Amniotic epithelial cell (primary cell): ENCODE data around the gene FIS1.

Experiments used
- DNase-seq: peaks from one replicate; pipeline ENCODE4 v3.0.0-alpha.2; 2010; ENCODE audit warnings: low read depth

Gene FIS1

DNA sequence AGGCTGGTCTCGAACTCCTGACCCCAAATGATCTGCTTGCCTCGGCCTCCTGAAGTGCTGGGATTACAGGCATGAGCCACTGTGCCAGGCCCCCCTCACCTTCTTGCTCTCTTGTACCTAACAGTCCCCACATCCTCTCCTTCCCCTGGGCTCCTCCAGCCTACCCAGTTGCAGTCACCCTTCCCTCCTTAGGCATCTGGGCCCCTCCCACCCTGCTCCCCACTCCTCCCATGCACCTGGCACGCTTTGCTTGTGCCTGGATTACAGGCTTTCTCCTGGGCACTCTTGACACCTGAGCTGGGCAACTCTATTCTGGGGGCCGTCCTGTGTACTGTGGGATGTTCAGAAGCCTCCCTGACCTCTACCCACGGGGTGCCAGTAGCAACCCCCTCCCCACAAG is 10.2 kb downstream of the FIS1 start:
- DNase-seq = no peak

DNA sequence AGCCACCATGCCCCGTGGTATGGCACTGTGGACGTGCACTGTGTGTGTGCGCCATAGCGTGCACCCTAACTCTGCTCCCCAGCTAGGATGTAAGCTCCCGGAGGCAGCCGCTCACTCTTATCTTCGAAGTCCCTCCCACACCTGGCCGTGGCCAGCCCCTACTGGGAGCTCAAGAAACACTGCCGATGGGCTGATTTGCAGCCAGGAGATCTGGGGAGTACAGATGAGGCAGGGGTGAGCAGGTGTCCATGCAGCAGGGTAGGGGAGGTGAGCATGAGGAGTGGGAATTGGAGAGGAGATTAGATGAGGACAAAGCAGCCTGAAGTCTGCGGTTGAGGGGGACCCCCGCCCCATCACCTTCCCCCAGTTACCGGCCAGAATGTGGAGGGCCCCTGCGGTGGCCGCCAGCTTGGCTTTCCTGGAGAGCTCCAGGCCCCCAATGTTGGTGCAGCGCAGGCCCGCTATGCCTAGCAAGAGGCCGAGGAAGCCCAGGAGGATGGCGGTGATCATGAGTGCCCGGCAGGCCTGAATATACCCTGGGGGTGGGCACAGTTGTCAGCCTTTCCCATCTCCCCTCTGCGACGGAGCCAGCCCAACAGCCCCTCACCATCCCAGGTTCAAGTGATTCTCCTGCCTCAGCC is 10.9 kb downstream of the FIS1 start:
- DNase-seq = no peak

DNA sequence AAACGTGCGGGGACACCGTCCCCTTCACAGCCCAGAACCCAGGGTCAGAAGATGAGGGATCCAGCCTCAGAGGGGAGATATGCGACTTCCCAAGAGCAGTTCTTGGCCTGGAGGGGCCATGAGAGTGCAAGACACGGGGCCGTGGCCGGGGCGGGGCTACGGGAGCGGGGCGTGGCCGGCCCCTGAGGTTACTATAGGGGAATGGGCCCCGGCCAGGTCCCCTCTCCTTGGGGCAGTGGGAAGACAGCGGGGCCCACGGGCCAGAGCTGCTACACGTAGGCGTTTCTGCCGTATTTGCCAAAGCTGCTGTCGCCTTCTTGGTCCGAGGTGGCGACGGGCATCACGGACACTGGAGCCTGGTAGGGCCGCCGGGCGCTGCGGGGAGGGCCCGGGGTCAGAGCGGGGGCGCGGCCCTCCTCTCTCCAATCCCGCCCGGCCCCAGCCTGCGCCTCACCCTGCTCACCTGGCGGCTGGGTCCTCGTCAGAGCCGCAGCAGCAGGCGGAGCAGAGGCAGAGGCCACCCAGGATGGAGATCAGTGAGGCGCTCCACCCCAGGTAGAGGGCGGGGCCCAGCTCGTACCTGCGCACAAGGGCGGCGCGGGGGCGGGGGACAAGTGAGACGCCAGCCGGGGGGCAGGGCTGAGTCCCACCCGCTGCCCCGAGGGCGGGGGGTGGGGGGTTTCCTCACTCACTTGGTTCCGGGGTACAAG is 12.6 kb downstream of the FIS1 start:
- DNase-seq = no peak

DNA sequence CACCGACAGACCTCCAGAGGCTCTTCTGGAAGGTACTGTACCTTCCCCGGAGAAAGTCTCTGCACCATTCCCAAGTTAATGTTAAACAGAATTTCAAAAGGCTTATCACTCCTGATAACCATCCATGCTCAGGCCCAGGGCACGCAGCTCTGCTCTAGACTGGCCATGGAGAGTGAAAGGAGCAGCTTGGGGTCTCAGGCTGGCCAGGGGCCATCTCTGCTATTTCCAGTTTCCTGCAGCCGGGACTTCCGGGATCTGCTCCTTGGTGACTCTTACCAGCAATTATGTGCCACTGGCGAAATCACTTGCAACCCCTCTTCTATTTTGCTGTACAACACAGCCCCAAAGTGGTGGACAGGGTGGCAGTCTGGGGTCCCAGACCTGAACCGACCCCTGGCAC is 13.2 kb downstream of the FIS1 start:
- DNase-seq = no peak

DNA sequence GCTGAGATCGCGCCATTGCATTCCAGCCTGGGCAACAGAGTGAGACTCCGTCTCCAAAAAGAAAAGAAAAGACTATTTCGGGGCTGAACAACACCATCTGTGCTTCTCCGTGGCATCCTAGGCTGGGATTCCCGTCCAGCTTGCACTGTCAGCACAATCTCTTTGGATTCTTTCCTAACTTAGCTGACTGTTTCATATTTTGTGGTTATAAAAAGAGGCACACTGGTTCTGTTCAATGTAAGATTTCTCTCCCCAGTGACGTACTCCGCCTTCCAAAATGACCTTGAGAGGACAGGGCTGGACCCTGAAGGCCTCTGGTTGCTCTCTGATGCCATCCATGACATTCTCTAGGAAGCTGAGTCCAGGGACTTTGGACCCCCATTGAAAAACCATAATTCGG is 18.2 kb downstream of the FIS1 start:
- DNase-seq = peak; percentile 71

DNA sequence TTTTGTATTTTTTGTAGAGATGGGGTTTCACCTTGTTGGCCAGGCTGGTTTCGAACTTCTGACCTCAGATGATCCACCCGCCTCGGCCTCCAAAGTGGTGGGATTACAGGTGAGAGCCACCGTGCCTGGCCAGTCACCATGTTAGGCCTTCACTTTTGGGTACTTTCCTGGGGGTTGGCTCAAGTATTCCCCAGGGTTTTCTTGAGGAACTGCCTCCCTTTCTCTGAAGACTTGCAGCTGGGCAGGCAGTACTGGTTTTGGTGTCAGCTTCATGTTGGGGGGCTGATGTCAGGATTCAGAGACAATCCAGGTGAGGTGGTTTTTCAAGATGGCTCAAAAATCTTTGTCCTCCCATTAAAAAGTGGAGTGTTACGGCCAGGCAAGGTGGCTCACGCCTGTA is 19.2 kb downstream of the FIS1 start:
- no peak for DNase-seq

DNA sequence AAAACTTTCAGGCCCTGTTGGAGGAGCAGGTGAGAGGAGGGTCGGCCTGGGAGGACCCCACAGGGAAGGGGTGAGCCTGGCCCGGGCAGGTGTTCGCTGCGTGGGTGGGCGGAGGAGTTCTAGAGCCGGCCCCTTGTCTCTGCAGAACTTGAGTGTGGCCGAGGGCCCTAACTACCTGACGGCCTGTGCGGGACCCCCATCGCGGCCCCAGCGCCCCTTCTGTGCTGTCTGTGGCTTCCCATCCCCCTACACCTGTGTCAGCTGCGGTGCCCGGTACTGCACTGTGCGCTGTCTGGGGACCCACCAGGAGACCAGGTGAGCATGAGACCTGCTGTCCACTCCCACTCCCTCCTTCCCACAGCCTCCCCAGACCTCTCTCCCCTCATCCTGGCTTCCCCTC is 21.4 kb downstream of the FIS1 start:
- DNase-seq = no peak

DNA sequence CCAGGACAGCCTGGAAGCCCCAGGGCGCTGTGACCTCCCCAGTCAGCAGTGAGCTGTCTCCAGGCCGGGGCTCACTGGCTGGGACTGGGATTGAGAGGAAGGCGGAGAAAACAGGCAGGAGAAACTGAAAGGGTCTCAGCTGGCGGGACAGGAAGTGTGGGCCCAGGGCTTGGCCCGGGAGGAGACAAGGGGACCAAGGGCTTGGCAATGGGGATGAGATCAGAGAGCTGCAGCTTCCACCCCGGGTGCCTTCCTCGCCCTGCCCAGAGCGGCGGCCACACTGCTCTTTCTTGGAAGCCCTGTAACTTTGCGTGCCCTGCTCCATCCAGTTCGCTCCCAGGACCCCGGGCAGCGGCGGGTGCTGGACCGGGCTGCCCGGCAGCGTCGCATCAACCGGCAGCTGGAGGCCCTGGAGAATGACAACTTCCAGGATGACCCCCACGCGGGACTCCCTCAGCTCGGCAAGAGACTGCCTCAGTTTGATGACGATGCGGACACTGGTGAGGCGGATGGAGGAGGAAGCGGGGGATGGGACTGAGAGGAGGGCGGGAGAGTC is 22.5 kb downstream of the FIS1 start:
- no peak for DNase-seq

DNA sequence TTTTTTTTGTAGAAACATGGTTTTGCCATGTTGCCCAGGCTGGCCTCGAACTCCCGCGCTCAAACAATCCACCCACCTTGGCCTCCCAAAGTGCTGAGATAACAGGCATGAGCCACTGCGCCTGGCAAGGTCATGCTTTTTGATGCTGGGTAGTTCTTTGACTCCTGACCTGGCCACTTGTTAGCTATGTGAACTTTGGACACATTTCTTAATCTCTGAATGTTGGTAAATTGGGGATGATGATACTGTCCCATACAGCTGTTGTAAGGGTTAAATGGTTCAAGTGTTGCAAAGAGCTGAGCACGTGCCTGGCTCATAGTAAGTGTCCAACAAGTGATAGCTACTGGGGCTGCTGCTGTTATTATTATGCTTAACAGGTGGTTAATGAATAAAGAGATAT is 24.6 kb downstream of the FIS1 start:
- DNase-seq = no peak

DNA sequence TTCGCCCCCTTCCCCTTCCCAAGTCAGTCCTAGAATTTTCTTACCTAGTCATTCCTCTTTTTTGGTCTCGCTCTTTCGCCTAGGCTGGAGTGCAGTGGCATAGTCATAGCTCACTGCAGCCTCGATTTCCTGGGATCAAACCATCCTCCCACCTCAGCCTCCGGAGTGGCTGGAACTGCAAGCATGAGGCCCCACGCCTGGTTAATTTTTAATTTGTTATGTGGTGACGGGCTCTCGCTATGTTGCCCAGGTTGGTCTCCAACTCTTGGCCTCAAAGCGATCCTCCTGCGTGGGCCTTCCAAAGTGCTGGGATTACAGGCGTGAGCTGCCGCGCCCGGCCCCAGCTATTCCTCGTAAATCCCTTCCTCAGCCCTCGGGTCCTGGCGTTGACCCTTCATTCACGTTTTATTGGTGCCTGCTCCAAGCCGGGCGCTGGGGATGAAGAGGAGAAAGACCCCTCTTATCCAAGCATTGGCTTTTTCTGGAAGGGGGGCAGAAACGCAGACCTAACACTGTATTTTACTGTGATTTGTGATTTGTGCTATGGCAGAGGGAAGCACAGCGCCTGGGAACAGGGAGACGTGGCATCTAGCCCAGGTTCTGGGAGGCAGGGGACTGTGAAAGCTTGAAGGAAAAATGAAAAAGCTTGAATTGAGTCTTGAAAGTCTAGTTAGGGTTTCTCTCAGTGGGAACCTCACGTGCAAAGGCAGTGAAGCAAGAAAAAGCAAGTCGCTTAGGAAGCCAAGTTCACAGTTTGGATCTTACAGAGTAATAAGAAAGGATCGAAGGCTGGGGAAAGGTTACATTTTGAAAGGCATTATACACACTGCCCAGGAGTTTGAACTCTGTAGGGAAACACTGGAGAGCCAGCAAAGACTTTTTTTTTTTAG is 26.4 kb downstream of the FIS1 start:
- no peak for DNase-seq

DNA sequence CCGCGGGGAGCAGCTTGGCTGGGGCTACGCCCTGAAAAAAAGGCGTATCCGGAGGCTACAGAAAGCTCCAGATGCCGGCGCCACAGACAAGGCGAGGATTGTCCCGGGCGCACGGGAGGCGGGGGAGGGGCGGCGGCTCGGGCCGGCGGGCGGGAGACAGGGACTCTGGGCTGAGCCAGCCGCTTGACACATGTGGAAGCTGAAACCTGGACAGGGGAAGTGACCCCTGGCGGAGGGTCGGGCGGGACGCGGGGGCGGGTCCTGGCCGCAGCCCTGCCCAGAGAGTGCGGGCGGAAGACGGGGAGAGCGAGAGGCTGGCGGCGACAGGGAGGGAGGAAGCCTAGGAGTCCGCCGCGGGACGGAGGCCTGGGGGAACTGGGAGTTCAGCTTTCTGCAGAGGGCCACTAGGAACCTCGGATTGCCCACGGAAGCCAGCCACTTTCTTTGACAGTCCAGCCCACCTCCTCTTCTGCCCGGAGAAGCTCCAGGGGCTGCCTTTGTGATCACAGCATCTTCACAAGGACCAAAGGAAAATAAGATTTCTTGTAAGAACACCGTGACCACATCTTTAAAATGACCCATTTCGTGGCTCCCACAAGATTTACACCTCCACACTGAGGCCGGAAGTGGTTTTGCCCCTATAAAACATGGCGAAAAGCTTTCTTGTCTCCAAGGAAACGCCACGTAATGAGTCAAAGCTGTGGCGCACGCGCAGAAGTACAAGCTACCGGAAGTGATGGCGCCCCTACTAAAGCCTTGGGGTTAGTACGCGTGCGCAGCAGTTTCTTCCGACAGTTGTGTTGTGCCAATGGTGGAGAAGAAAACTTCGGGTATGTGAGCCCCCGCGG is 27.3 kb downstream of the FIS1 start, which contains the start of the genes PLOD3 and ZNHIT1:
Gene PLOD3, minus strand, starts transcription at position 194 of the 848 bp plus-strand sequence. CDS start 307 bp downstream, outside the sequence.
Gene ZNHIT1, plus strand, starts transcription at position 778 of the 848 bp plus-strand sequence. Its CDS starts 31 bp downstream, at position 809.
- peak; percentile 94 for DNase-seq

DNA sequence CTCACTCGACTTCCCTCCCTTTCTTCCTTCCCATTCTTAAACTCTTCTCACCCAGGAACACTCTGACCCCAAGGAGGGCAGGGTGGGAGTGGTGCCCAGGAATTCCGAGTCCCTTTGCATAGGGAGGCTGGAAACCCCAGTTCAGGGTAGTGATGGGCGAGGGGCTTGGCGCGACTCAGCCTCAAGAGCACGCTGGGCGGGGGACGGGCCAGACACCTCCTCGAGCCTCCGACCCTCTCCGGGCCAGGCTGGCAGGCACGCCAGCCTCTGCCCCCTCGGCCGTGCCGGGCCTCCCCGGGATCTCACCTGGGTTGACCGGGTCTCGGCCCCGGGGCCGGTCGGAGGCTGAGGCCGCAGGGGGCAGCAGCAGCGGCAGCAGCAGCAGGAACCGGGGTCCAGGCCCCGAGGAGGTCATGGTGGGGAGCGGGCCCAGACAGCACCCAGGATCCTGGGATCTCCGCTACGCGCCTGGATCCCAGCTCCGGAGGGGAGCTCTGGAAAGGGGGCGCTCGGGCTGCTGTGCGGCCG is 28.0 kb downstream of the FIS1 start:
- DNase-seq = no peak

DNA sequence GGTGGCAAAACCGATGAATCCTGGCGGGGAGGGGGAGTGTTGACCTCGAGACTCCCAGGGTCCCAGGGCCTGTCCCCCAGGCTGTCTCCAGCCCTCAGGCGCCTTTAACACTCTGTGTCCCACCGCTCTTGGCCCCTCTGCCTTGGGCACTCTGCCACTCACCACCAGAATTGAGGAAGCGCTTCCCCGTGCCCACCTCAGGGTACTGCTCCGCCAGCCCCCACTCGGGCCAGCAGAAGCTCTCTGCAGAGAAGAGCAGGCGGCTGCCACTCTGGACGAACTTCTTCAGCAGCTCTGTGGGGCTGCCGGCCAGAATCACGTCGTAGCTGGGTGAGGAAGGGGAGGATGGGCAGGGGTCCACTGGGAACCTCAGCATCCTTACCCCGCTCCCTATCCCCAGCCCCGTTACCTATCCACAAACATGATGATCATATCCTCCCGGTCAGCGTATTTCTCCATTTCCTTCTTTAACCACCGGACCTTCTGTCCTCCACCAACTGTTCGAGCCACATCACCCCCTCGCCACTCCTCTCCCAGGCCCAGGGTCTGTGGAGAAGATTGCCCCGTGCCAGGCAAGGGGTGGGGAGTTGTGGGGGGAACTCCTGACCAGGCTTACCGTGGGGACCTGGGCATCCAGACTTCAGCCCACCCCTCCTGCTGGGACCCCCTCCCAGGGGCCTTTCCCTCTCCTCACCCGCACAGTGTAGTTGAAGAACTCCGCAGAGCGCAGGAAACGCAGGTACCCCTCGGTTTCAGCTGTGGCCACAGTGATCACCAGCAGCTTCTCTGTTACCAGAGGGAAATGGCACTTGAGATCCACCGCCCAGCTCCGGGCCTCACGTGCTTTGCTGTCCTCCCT is 28.7 kb downstream of the FIS1 start:
- no peak for DNase-seq

DNA sequence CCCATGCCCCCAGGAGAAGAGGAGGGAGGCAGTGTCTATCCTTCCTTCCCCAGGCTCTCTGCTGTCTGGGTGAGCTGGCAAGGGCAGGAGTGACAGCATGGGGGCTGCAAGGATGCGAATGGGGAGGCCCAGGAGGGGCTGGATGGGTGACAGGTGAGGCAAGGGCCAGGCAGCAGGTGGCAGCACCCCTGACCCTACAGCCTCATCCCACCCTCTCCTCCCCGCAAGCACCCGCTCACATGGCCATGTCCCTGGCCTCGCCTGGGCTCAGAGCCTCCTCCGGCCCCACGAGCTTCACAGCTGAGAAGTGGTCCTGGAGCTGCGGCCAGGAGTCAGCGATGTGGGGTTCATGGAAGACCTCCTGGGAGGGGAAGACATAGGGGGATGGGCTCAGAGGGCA is 32.9 kb downstream of the FIS1 start:
- DNase-seq = no peak

DNA sequence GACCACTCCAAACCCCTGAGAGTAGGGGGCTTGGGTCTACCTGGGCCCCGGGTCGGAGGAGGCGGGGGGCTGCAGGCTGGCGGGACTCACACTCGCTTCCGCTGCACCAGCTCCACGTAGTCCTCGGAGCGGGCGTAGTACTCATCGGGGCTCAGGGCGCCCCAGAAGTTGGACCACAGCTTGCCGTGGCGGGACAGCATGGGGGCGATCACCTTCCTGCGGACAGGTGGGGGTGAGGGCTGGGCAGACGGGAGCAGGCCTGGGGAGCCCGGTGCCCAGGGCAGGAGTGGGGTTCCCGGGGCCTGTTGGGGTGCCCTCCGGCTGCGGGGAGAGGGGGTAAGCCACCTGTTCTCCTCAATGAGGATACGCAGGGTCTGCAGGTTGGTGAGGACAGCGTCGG is 33.4 kb downstream of the FIS1 start:
- DNase-seq = no peak

DNA sequence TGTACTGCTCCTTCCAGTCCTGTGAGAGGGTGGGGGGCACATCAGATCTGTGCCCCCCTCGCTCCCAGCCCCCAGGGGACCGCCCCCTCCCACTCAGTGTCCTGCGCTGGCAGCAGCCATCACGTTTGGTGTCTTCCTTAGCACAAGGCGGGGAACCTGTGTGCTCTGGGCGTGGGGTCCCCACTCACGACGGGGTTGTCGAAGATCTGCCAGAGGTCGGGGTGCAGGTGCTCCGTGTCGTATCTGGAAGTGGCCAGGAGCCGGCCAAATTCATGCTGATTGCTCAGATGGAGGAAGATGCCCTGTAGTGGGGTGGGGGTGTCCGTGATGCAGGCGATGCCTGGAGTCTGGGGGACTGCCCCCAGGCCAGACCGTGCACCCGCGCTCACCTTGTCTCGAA is 34.7 kb downstream of the FIS1 start:
- DNase-seq = no peak

DNA sequence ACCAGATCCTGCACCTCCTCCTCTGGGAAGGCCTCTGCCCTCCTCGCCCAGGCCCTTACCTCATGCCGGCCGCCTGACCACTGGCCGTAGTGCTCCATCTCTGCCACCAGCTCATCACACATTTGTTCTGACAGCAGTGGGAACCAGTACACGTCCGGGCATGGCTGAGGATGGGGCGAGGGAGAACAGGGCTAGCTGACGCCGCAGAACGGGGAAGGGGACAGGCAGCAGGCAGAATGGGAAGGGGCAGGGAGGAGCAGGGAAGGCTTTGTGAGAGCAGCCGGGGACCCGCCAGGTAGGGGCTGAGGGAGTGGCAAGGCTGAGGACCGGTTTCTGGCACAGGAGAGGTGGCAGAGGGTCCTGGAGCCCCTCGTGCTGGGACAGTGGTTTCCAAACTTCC is 36.1 kb downstream of the FIS1 start:
- DNase-seq = no peak

DNA sequence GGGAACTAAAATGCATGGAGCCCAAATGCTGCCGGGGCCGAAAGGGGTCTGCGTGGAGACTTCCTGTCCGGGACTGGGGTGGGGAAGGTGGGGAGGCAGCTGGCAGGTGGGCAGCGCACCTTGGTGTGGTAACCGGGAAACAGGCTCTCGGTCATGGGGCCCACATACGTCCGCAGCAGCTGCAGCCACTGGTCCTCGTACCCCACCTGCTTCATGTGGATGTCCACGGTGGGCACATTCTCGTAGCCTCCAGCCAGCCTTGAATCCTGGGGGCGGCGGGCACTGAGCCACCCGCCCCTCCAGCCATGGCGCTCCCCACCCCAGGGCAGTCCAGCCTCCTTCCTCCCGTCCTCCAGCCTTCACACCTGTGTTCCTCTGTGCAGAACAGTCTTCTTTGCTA is 37.4 kb downstream of the FIS1 start:
- no peak for DNase-seq

DNA sequence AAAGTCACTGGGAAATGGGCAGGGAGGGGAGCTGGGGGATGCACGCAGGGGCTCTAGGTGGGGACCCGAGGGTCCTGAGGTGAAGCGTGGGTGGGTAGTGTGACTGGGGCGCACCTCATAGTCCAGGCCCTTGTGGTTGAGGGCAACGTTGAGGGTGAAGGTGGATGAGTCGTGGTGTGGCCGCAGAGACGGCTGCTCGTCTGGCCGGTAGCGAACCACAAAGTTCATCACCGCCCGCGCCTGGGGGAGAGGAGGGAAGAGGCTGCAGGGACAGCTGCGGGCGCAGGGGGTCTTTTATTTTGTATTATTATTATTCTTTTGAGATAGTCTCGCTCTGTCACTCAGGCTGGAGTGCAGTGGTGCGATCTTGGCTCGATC is 38.2 kb downstream of the FIS1 start:
- DNase-seq = no peak

DNA sequence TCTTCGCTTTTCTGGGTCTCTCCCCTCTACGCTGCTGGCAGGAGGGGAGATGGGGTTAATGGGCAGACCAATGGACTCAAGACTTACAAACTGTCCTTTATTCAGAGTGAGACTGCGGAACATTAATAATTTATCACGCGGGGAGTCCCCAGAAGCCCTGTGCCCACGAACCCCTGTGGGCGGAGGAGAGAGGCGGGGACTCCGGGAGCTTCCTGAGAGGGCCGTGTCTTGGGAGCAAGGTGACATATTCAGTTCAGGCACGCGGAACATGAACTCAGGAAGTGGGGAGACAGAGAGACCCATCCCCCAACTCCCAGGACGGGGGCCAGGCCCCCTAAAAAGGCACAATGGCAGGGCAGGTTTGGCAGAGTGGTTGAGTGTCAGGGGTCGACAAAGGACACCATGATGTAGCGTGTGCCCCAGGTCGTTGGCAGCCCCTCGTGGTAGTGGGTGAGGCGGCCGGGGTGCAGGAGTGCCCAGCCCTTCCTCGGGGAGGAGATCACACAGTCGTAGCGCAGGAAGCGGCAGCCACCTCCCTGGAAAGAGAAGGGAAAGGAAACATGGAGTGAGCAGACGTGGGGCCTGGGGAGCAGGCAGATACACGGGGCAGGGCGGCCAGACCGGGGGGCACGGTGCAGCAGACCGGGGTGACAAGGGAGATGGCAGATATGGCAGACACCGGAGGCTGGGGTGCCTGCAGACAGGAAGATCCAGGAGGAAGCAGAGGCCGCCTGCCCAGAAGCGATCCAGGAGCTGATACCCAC is 38.8 kb downstream of the FIS1 start:
- DNase-seq = no peak
